Left kidney (tissue), 2 donors: ENCODE measurements around the gene GDPD5. TPM values are rescaled to one million over a fixed set of nuclear protein-coding genes. Genes with fewer than 3 reads are reported as not detected.

Experiments
- DNase-seq: peaks from one replicate; pipeline ENCODE4 v3.0.0-alpha.2; 2013
- polyA plus RNA-seq: library from polyadenylated mRNA; unstranded; fragments of 120-200 nt; gene quantifications from one replicate; pipeline ENCODE4 v1.2.1, GENCODE V29; 2013; ENCODE audit not compliant: insufficient read length

Gene GDPD5
- polyA plus RNA-seq, 1 donor = 11.7 TPM

DNA sequence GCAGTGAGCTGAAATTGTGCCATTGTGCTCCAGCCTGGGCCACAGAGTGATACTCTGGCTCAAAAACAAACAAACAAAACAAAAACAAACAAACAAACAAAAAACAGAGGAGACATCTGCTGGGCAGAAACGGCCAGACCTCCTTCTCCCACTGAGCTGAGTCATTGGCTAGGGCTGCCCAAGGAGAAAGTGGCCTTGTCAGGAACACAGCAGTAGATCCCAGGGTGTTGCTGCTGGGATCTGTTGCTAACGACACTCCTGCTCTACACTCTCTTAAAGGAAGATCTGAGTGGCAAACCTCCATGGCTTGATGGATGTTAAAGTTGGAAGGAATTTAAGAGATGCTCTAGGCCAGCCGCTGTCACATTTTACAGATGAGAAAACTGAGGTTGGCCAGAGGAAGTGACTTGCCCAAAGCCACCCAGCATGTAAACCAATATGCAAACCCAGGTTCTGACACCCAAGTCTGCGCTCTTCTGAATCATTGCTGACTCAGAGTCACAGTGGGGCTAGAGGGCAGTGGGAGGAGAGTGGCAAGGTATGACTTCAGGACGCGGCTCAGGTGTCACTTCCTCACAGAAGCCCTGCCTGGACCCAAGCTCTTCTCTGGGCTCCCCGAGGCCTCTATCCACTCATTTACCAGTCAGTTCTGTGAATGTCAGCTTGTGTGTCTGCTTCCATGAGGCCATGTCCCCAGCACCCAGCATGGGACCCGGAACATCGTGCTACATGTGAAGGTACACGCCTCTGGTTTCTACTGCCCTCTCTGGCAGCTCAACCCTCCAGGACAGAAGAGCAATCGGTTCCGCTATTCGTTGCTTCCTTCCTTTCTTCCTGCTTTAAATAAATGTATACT is 11.3 kb upstream of the GDPD5 start:
- DNase-seq = no peak

- no peak for DNase-seq
These were observed 9.3 kb upstream of the GDPD5 start for GRCh38 chr11:75535071-75535470.

DNA sequence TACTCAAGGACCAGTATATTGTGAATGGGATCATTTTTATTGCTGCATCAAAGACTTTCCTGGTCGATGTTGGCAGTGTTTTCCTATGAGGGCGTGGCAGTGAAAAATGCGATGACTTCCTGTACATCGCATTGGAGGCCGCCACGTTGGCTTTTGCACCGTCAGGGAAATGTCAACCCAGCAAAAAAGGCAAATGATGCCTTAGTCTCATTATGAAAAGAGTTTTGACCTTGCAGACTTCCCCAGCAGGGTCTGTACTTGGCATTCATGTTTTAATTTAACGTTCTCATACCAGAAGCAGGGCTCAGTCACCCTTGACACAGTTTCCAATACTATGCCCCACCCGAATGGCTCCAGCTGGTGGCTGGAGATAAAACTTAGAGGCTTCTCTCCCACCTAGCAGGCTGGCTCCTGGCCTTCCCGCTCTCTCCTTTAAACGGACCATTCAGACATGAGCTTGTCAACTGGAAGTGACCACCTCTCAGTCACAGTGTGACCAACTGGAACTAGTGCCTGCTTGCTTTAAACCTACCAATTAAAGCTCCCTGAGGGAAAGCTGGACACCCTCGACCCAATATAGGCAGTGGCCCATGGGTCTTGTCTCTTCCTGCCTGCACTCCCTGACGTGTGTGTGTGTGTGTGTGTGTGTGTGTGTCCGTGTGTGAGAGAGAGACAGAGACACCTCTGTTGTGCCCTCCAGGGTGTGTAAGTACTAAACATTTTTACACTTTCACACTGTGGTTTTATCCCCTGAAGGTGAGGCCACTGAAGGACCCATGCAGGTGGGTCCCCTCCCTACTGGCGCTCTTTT is 8.7 kb upstream of the GDPD5 start:
- DNase-seq = no peak

DNA sequence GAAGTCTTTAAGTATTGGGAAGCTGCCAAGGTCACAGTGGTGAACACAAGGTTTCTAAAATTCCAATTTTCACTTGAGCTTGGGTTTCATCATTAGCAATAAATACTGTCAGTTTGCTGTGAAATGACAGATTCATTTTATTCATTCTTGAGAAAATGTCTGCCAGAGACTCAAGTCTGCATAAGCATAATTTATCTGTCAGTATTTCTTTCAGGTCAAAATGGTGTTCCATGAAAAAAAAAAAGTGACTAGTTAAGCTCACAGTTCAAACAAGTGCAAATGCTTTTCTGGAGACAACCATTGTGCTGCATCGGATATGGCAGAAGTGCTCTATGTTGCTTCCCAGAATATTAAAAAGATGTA is 8.1 kb upstream of the GDPD5 start:
- DNase-seq = no peak

GRCh38 chr11:75532200-75533048 is 6.7 kb upstream of the GDPD5 start:
- peak; percentile 70 for DNase-seq

GRCh38 chr11:75531325-75531724 is 5.6 kb upstream of the GDPD5 start:
- DNase-seq = no peak

GRCh38 chr11:75530577-75530976 is 4.8 kb upstream of the GDPD5 start:
- DNase-seq = no peak

DNA sequence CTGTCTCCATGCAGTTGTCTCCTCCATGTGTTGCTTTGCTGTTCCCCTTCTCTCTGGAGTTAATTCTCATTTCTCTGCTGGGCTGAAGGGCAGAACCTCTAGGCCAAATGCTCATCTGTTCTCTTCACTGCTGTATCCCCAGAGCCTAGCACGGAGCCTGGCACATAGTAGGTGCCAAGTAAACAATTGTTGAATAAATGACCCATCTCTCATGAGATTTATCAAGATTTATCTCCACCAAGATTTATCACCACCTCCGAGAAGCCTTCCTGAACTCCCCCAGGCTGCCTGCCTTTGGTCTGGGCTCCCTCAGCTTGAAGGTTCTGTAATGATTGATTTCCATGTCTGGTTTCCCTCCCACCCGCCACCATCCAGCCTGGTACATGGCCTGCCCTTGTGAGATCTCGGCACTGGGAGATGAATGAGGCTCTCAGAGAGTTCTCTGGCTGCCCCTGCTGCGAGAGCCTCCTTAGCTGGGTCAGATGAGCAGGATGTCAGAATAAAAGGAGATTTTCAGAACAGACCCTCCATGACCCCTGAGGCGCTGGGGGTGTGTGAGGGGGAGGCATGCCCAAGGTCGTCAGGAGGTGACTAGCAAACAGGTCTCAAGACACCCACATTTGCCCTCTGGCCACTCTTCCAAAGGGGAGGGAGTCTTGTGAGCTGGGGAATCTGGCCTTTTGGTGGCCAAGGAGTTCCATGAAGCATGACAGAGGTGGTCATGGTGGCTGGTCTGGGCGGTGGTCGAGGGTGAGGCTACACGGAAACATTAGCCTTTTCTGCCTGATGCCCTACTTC is 2.4 kb upstream of the GDPD5 start:
- no peak for DNase-seq

GRCh38 chr11:75527130-75527529 is 1.4 kb upstream of the GDPD5 start:
- no peak for DNase-seq

DNA sequence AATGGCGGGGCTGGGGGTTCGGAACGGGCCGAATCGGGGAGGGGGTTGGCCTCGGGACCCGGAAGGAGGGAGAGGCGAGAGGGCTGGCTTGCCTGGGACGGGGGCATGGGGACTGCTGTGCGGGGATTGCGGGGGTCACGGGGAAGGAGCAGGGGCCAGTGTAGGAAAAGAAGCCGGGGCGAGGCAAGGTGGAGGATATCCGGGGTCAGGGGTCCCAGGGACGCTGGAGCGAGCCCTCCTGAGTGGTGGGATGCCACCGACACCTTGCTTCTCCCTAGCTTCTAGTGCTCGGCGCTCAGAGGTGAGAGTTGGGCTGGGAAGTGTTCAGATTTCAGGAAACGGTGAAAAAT is 426 bp upstream of the GDPD5 start:
- no peak for DNase-seq

DNA sequence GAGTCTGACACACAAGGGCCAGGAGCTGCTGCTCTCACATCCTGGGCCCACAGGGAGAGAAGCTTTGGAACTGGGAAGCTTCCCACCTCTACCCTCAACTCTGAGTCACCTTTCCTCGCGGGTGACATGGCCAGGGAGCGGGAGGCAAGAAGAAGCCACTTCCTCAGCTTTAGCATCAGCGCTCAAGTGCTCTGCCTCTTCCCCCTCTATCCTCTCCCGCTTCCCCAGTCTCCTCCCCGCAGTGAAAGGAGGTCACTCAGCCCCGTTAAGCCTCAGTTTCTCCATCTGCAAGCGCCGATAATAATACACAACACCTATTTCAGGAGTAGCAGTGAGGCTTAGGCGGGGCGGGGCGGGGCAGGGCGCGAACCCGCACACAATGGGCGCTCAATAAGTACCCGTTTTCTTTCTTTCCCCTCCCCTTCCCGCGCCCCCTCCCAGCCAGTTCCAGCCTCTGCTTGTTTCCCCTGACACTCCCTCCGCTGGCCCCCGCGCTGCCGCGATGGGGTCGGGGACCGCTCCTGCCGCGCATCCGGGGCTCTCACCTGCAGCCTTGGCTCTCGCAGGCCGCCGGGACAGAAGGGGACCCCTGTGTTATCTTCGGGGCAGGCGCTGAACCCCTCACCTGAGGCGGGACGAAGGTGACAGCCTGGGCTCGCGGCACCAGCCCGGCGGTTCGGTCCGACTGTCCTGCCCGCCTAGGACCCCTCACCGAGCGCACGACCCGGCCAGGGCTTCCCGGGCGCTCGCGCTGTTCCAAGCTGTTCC is 892 bp downstream of the GDPD5 start:
- no peak for DNase-seq

DNA sequence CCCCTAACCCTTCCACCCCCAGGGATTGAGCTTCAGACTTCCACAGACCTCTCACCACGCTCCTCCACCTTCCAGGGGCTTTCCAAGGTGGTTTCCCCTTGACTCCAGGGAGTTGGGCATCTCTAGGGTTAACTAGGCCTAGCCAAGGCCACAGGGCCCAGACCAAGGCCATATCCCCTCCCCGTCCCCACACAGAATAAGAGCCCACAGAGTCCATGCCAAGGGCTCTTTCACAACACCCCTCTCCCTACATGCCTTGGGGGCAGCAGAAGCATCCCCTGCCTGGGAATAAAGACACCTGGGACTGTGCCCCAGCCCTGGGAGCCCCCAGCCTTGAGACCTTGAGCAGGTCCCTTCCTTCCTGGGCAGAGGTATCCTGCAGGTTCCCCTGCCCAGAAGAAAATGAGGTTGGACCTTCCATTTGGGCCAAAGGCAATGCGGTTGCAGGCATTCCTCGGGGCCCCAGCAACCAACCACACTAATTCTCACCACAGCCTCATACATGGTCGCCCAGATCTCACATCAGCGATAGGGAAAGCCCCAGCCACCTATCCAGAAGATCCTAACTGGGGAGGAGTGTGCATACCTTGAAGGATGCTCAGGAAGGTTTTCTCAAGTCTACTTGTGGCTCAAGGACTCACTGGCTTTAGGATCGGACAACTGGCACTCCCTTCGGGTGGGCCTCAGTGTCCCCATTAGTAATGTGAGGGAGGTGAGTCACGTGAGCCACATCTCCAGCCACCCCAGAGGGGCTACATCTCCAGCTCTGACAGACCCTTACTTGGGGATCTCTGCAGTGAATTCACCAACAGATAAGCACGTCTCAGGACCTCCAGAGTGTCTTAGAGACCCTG is 1.7 kb downstream of the GDPD5 start:
- DNase-seq = no peak

DNA sequence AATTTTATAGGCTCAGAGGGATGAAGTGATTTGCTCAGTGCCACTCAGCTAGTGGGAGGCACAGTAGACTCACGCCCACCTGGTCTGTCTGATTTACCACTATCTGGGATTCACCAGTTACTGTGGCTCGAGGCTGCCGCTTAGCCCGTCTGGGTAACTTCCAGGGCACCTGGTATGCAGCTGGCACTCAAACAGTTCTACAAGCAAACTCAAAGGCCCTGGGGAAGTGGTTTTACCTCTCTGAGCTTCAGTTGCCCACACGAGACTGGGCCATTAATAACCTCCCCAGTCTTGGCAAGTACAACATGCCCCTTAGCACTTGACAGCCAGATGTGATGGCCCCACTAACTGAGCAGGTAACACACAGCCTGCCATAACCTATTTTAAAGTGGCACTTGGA is 2.6 kb downstream of the GDPD5 start:
- no peak for DNase-seq

- DNase-seq = no peak
These were observed 3.3 kb downstream of the GDPD5 start for GRCh38 chr11:75522286-75523044.

GRCh38 chr11:75520688-75521087 is 5.1 kb downstream of the GDPD5 start:
- DNase-seq = no peak

GRCh38 chr11:75518771-75519653 is 6.7 kb downstream of the GDPD5 start:
- DNase-seq = no peak

DNA sequence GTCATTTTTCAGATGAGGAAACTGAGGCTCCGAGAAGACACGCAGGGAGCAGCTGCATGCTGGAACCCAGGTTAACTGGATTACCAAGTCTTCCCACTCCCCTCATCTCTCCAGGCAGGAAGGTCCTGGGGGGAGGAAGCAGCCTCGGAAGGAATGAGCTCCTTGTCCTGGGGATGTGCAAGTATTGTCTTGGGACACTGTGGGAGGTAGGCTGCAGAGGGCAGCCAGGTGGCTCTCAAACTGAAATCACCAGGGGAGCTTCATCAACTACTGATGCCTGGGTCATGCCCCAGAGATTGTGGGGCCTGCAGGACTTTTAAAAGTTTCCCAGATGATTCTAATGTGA is 7.6 kb downstream of the GDPD5 start:
- DNase-seq = no peak

- no peak for DNase-seq
These were observed 8.9 kb downstream of the GDPD5 start for GRCh38 chr11:75516886-75517285.
